GM19025 (cell line): Measurements from ENCODE around the gene VARS1.
"Not testable (repeated sequence)": the region's sequence is repeated elsewhere in the genome, so short reads cannot be mapped to it uniquely, and the experiment has no call there.

Source experiments
- ATAC-seq: cut with Tn5 transposase; IDR thresholded peaks from one replicate; pipeline ENCODE4 v1.9.1; 2021; ENCODE audit warnings: mild to moderate bottlenecking, low read depth, moderate library complexity; ENCODE audit not compliant: unreplicated experiment

The VARS1 gene

DNA sequence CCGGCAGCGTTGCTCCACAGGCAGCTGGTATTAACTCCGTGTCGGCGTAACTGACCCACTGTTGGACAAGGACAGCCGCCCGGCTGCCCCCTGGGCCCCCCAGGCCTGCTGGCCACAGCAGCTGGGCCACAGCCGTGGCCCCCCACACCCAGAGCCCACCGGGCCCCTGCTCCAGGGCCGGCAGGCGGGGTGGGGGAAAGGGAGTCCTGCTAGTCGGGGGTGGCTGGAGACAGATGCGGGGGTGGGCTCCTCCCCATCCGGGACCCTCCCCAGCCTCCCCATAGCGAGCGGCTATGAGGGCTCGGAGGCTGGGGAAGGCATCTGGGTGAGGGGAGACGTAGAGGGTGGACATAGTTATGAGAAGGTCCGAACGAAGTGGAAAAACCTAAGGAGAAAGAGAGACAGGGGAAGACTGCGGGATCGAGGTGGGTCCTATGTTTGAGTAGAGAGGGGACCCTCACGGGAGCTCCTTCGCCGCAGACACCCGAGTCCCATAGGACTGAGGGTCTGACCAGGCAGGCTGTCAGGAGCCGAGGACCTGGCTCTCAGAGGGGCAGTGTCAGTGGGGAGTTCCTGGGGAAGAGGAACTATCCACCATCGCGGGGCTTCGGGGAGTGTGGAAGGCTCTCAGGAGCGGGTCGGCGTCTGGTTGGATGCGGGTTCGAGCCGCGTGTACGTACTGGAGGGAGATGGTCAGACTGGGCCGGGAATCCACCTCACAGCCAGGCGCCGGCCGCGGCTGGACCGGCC lies 511 bp downstream of the VARS1 start:
- ATAC-seq: peak; percentile 4

DNA sequence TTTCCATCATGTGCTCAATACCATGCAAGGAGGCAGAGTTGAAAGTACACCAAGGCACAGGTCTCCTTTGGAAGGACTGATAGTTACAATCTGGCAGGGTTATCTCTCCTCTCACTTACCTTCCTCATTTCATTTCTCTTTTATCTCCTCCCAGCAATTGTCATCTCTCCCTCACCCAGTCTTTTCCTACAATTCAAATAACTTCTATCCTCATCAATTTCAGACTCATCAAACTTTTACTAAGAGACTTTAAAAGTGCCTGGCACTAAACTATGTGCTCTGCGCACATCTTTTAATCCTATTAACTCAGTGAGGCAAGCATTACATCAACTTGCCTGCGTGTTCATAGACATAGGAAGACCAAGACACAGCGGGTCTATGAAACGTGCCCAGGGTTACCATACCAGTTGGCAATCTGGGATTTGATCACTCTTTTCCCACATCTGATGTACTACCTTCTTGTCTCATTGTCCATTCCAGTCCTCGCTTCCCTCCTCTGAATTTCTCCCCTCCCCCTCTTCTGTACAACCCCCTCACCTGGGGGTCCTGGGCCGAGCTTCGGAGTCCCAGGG lies 1.2 kb downstream of the VARS1 start:
- ATAC-seq: no peak

DNA sequence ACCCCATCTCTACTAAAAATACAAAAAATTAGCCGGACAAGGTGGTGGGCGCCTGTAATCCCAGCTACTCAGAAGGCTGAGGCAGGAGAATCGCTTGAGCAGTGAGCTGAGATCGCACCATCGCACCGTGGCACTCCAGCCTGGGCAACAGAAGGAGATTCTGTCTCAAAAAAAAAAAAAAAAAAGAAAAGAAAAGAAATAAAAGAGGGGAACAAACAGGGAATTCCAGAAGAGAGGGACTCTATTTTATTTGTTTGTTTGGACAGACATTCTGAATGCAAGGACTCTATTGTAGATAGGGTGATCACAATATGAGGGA lies 1.7 kb downstream of the VARS1 start:
- not testable (repeated sequence) for ATAC-seq

DNA sequence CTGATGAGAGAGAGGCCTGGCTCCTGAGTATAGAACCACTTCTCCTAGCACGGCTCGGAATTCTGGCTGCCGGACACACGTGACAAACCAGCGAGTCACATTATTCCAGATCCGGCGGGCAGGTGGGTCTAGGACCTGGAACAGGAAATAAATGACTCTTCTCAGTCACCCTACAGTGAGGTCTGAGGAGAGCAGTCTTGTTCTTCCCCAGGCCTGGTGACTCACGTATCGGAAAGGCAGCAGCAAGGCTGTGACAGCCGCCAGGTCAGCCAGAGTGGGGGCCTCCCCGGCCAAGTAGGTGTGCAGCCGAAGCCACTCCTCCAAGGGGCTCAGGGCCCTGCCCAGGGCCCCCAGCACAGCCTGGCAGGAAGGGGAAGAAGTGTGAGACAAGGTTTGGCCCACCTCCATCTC lies 2.8 kb downstream of the VARS1 start:
- ATAC-seq: no peak

DNA sequence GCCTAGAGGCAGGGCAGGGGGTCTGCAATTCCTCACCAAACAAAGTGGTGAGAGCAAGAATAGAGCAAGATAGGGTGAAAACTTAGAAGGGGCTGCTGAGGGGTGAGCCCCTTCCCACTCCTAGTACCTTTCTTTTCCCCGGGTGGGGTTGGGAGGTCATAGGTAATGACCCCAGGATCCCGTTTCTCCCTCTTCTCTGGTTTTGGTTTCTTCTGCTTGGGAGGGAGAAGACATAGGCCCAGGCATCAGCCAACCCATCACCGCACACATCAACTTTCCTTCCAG lies 3.5 kb downstream of the VARS1 start:
- no peak for ATAC-seq

DNA sequence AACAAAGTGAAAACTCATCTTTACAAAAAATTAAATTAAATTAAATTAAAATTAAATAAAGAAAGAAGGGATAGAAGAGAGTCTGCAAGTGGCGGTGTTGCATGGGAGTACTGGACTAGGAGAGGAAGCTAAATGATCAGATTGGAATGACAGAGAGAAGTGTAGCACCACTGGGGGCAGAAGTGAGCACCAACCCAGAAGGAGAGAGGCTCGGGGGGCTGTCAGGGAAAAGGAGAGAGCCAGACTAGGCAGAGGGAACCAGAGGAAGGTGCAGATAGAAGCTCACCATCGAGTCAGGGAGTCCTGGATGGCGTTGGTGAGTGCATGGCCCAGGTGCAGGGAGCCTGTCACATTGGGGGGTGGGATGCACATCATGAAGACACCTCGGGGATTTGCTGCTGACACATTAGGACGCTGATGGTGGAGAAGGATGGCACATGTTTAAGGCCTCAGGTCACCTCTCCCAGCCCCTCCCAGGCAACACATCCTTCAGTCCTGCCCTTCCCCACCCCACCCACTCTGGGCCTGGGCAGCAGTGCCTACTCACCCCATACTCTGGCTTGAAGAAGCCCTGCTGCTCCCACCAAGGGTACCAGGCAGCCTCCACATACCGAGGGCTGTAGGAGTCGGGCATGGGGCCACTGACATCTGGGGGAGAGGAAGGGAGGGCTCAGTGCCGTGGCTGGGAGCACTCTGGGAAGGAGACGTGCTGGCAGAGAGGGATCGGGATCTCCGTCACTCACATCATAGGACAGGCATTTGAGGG lies 4.0 kb downstream of the VARS1 start:
- no peak for ATAC-seq

DNA sequence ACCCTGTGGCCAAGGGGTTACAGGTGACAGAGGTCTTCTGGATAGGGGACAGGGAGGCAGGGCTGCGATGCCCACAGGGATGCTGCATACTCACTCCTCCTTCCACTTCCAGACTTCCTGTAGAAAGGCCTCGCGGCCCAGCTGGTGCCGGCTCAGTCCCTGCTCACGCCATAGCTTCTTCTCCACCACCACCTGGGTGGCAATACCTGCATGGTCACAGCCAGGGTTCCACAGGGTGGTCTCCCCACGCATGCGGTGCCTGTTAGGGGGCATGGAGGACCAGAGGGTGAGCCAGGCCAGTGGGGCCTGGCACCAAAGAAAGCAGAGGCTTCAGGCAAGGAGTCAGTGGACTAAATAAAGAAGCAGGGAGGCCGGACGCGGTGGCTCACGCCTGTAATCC lies 10.1 kb downstream of the VARS1 start:
- no peak for ATAC-seq

DNA sequence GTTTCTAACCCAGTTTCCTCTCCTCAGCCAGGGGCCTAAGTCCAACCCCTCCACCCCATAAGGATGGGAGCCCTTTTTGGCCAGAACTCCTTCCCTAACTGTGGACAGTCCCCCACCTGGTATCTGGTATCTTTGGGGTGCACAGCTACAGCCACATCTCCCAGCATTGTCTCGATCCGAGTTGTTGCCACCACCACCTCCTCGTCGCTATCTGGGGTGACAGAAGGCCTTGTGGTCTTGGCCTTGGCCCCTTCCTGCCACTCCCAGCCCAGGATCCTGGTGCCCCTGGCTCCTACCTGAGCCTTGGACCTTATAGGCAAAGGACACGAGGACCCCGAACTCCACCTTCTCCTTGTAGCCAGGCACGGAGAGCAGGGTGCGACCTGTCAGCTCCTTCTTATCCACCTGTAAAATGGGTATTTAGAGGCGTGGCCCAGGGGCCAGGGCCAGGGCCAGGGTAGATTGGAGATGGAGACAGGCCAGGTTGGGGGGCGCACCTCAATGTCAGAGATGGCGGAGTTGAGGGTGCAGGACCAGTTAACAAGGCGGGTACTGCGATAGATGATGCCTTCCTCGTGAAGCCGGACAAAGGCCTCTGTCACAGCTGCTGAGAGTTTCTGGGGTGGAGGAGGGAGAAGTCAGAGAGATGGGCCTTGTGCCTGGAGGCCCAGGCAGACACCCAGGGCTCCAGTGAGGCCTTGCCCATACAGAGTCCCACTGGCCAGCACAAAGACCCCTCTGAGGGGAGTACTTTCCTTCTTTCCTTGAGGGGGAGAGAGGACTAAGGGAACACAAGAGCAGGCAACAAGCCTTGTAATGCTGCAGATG lies 11.2 kb downstream of the VARS1 start:
- no peak for ATAC-seq

DNA sequence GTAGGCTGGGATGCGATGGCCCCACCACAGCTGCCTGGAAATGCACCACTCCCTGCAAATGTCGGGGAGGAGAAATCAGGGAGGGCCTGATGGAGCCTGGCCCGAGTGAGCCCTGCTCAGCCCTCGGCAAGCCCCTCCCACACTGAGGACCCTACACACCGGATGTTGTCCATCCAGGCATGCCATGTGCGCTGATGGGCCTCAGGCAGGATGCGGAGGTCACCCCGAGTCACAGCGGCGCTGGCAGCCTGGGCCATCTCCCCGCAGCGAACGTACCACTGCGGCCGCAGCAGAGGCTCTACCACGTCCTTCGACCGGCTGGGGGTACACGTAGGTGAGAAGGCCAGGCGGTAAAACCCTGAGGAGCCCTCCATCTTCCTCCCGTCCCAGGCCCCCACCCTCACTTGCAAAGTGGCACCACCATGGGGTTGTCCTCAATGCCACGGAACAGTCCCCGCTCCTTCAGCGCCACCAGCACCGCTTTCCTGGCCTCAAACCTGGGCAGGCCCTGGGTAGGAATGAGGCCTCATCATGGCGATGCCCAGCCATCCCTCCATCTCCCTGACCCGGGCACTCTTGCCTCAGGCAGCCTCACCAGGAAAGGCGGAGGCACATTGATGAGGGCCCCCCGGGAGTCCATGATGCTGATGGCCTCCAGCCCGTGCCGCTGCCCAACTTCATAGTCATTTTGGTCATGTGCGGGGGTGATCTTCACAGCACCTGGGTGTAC lies 13.3 kb downstream of the VARS1 start:
- ATAC-seq: no peak

DNA sequence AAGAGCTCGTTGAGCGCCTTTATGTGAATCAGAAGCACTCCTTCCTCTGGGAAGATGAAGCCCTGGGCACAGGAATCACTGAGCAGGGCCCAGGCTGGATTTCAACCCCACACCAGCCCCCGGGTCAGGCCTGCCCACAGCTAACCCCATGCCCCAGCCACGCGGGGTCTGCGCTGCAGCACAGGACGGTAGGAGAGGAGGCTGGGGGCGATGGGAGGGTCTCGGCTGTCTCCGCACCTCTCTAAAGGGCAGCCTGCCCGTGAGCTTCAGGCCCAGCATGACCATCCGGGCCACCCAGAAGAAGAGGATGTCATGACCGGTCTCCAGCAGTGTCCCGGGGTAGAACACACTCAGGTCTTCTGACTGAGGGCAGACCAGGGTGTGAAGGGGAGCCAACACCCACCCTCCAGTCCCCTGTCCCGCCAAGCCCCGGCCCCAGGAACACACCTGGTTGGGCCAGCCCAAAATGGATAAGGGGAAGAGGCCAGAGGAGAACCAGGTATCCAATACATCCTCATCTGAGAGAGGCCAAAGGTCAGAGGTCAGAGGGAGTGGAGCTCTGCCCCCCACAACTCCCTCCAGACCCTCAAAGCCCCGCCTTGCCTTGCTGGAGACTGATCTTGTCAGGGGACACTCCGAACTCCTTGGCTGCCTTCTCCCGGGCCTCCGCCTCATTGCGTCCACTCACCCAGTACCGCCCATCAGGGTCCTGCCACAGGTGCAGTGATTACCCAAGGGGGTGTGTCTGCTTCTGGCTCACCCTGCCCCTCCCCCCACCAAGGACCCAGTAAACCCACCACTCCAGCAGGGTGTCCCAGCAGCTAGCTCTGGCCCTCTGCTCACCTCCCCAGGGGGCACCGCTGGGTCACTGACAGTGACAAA lies 14.1 kb downstream of the VARS1 start:
- no peak for ATAC-seq

DNA sequence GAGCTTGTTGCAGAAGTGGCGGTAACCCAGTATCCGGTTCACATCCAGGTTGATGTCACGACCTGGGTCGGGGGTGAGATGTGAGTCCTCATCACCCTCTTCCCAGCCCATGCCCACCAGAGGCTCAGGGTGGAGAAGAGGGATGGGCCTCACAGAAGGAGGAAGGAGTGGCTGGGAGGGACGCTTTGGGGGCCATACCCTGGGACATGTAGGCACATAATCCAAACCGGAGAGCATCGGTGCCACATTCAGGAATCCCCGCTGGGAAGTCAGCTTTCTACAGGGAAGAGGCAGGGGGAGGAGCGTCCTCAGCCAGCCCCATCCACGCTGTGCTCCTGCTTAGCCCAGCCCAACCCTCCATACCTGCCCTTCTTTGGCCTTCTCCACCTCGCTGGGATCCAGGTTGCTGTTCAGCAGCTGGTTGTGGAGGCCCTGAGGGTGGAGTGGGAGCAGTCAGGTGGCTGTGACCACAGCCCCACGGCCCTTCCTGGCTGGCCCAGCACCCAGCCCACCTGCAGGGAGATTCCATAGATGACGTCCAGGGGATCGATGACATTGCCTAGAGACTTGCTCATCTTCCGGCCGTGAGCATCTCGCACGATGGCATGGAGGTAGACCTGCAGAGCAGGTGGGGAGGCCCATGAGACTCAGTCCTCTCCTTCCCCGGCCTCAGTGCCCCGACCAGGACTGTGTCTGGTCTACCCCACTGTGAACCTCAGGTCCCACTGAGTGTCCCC lies 14.9 kb downstream of the VARS1 start:
- no peak for ATAC-seq

DNA sequence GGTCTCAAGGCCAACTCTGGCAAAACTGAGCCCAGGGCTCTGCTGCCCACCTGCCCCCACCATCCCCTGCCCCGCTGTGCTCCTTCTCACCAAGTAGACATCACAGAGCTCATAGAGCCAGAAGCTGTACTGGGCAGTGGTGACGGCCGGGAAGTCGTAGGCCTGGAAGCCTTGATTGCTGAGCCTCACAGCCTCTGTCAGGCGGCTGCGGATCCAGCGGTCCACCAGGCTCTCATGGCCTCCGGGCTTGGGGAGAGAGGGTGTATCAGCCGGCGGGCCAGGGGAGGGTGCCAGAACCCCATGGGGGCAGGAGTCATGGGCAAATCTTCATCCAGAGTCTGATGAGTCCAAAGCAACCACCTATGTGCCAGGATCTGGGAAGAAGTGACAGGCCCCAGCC lies 15.6 kb downstream of the VARS1 start:
- ATAC-seq: no peak

DNA sequence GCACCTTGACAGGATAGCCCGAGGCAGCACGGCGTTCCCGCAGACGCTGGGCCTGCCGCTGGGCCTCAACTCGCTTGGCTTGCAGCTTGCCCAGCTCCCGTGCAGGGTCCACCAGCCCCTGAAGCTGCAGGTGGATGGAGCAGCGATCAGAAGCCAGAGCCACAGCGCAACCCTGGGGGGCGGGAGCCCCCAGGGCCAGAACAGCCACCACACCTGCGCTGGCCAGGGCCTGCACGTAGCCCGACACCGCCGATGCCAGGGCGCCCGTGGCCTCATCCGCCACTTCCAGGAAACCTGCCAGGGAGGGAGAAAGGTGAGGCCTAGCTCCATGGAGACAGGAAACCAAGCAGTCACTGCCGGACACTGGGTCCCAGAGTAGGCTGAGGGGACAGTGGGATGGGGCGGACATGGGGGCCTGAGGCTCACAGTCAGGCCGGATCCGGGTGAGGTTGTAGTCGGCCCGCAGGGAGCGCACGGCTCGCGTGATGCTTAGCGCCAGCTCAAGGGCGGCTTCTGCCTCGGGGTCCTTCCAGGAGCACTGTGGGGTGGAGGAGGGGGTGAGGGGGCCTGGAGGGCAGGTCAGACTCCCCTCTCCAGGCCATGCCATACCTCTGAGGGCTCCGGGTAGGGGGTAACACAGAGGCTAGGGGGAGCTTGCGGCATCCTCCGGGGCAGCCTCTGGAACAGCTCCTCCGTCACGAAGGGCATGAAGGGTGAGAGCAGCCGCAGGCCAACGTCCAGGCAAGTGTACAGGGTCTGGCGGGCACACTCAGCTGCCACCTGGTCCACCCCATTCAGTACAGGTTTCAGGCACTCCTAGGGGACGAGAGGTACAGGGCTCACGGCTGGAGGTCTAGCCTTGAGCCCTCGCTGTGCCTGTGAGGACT lies 16.3 kb downstream of the VARS1 start:
- no peak for ATAC-seq

DNA sequence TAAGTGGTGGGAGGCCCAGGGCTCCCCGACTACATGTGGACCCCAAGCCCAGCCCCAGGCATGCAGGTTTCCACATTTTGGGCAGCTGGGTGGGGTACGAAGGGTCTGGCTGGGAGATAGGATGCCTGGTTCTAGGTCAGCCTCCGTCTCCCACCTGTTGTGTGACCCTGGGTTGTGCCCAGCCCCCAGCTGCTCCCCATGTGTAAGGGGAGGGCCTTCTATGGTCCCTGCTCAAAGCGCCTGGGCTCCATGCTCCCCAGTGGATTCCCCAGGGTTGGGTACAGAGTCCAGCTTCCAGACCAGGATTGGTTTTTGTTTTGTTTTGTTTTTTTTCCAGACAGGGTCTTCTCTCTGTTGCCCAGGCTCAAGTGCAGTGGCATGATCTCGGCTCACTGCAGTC lies 17.4 kb downstream of the VARS1 start:
- ATAC-seq: no peak

DNA sequence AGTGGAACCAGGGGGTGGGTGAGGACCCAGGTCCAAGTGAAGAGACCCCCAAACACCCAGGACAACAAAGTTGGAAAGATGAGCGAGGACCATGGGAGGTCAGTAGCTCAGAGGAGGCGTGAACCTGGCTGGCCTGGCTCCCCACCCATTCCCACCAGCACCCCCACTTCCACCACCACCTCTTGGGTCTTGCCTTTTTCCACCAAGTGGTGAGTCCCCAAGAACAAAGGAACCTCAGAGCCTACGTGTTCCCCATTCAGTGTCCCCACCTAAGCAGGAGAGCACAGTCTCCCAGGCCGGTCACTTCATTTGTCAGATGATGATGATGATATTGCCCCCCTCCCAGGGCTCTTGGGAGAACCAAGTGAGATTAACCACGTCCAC lies 17.9 kb downstream of the VARS1 start:
- ATAC-seq: no peak

DNA sequence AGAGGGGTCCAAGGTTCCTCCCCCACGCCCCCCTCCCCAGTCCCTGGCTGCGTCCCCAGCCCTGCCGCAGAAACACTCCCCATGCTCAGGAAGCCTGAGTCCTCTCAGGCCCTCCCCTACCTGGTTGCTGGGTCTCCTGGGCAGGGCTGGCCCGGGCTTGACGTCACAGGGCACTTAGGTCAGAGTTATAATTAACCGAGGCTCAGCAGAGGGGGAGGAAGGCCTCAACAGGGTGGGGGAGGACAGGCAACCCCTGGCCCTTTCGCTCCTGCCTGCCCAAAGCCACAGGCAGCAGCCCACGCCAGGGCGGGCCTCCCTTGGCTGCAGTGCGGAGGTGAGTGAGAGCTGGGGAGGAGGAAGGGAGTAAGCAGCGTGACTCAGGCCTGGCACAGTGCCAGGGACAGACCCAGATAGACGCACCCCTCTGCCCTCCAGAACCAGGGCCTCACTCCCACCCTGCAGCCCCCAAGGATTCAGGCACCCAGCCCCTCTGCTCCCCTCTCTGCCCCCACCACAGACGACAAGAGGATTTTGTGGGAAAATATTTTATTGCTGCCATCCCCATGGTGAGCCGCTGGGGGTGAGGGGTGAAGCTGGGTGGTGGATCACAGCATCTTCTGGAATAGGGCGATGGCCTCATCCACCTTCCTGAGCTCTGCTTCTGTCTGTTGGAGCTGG lies 18.4 kb downstream of the VARS1 start, which contains the start of gene VWA7:
Gene VWA7, minus strand, starts transcription at position 340 of the 678 bp plus-strand sequence. CDS start 549 bp downstream, outside the sequence.
- ATAC-seq: no peak

DNA sequence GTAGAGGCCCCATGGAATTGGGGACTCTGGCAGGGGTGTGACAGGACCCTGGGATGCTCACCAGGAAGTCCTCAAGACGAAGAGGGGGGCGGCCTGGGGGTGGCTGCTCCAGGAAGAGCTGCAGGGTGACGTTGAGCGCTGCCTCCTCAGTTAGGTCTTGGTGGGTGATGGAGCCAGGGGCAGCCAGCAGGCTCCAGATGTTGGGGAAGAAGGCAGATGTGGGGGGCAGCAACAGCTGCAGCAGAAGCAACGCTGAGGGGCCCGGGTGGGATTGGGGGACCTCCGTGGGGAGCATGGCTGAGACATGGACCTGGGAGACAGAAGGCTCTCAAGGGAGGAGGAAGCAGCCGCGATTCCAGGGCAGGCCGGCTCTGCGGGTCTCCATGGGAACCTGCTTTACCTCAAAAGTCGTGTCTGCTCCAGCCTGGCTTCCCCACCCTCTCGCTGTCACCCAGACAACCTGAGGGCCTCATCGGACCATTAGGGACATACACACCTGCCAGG lies 19.0 kb downstream of the VARS1 start:
- no peak for ATAC-seq
